Endometrium (tissue), 2 donors: Measurements from ENCODE around the gene ESPNL.

Source experiments
- FAIRE-seq: peaks from 2 replicates; lab custom pipeline; 2012; peaks lifted over from hg19 to GRCh38; lab: Jason Lieb, UNC
- donor health status: control.
- donor health status: control.

Gene ESPNL

DNA sequence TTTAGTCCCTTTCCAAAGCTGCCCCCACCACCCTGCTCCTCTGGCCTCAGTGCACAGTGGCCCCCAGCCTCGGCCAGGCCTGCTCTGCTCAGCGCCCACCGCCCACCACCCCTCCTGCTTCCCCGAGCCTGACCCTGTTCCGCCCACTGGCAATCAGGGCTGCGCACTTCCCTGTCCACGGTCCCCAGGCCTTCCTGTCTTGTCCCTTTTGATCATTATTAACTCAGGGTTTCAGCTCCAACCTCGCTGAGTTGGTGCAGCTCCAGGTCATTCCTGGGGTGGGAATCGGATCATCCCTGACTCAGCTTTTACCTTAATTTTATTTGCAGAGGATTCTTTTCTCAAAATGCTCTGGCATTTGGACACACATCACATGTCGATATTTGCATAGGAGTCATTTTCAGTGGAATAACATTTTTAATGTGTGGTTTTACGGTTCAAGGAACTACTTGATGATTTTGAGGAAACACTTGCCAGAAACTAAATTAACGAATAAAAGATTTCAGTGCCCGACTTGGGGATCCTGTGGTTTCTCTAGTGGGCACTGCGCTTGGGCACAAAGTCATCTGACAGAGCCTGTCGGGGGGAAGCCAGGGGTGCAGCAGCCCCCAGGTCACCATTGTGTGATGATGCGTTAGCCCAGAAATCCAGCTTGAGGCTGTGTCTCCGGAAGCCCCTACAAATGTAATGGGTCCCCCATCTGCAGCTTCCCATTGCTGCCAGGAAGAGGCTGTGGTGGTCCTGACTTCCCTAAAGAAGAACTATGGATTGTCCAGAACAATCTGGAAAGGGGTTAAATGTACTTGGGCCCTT, 1.0 kb upstream of the ESPNL start:
- no peak for FAIRE-seq

DNA sequence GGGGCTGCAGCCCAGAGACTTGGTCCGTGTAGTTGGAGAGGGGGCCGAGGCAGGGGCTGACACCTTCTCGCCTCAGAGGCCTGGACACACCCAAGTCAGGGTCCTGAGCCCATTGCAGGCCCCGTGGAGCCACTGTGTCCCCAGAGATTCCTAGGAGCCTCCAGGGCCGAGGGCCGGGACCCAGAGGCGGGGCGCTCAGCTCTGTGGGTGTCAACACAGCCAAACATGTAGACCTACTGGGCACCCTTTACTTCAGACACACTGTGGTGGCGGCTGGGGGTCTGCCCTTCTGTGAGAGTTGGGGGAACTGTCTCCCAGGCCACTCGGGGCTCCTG, 459 bp upstream of the ESPNL start:
- no peak for FAIRE-seq

DNA sequence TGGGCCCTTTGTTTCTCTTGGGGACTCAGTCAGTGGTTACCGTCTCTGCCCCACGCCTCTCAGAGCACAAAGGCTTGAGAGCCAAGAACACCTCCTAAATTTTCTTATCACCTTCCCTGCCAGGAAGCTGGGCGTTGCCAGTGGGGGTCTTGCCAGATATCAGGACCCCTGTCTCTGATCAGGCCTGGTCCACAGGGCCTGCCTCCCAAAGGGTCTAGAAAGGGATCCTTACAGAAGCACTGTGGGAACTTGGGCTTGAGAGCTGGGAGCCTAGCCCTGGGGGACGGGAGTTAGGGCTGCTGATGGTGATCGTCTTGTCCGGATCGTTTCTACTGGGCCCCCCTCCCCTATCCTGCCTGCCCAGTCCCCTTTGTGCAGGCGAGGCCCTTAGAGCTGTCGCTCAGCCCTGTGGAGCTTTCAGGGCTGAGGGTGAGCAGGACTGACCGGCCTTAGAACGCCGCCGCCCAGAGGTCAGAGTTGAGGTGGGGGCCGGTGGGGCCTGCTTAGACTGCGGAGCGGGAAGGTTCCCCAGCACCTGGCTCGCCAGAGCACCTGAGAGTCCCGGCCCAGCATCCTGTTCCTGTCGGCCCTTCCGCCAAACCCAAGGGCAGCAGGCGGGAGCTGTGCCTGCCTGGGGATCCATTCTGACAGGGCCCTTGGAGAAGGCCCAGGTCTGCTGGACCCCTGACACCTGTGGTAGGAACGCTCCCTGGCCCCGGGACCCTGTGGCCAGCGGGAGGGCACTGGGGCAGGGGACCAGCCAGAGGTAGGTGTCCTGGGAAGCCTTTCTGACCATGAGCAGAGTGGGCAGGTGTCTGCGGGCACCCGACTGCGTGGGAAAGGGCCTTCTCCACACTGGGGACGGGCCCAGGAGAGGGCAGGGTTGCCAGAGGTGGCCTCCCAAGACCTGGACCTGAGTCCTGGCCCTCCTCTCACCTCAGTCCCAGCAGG, 956 bp downstream of the ESPNL start:
- FAIRE-seq, result no peak

DNA sequence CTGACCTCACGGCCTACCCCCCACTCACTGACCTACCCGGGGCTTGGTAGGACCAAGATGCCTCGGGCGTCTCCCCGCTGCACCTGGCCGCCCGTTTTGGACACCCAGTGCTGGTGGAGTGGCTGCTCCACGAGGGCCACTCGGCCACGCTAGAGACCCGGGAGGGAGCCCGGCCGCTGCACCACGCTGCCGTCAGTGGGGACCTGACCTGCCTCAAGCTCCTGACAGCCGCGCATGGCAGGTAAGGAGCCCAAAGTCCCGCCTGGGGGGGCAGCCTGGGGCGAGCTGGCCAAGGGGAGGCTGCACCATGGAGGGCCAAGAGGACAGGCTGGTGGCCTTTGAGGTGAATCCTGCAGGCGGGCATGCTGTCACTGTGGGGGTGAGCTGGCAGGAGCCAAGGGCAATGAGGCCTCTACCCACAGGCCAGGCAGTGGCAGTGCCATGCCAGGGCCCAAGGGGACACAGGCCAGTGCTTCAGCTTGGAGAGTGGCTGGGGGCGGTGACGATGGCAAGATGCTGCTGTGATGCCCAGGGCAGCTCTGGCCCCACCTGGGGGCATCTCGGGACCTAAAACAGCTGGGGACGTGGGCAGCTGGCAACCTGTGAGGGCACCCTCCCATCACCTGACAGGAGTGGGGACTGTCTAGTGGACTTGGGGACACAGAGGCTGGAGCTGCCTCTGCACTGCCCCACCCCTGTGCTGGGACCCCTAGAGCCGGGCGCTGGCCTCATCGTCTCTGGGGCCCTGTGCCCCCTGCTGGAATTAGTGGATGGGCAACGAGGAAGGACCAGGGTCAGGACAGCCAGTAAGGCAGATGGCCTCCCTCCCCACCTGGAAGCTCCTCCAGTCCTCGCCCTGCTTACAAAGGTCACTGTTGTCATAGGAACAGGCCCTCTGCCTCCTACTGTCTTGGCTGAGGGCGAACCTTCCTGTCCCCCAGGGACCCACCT, 2.0 kb downstream of the ESPNL start:
- FAIRE-seq, result no peak

DNA sequence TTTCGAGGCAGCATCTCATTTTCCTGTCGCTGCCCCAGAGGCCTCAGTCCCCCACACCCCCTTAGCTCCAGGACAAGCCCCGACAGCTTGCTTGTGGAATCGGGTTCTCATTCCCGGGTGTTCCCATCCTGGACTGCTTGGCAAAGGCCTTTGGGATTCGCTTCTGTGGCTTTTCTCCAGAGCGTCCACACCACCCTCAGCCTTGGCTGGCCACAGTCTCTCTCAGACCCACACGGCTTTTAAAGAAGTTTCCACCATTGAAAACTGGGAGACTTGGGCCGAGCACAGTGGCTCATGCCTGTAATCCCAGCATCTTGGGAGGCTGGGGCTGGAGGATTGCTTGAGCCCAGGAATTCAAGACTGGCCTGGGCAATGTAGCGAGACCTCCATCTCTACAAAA, 2.7 kb downstream of the ESPNL start:
- no peak for FAIRE-seq

DNA sequence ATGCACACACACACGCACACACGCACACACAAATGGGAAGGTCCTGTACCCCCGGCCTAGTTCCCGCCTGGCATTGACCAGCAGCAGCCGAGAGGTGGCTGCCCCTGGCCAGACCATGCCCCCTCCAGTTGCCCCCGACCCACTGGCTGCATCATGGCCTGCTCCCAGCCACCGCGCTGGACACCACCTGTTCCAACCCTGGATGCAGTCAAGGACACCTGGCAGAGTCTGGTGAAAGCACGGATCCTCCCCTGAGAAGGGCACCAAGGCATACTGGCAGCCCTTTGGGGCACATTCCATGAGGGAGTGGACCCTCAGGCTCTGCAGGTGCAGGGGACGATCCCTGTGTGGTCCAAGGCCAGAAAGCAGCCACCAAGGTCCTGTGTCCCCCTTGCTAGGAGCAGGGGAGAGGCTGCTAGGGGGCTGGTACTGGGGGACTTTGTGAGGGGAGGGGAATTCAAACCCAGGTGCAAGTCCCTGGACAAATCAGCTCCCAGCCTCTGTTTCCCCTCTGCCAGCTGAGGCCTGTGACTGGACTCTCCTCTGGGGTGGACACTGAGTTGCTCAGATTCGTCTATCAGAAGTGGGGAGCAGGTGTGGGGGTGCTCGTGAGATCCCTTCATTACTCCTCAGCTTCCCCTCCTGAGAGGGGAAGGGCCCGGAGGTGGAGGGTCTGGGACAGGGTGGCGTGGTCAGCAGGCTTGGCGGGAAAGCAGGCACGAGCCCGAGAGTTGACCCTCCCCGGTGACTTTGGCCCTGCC, 3.5 kb downstream of the ESPNL start:
- FAIRE-seq, result no peak

DNA sequence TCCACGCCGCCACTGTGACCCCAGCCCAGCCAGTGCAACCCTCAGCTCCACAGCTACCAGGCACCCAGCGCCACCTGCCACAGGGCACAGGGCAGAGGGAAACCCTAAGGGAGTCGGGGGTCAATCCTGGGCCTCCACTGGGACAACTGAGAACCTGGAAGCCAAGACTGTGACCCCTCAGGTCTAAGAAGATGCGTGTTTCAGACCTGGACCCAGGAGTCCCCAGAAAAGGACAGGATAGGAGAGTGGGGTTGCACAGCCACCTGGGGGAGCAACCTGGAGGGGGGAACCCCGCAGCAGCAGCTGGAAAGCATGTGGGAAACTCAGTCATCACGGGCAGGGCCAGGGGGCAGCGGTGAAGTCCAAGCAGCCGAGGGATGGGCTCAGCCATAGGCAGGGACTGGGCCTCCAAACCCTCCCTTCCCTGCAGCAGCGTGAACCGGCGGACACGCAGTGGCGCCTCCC, 4.1 kb downstream of the ESPNL start:
- FAIRE-seq, result no peak

DNA sequence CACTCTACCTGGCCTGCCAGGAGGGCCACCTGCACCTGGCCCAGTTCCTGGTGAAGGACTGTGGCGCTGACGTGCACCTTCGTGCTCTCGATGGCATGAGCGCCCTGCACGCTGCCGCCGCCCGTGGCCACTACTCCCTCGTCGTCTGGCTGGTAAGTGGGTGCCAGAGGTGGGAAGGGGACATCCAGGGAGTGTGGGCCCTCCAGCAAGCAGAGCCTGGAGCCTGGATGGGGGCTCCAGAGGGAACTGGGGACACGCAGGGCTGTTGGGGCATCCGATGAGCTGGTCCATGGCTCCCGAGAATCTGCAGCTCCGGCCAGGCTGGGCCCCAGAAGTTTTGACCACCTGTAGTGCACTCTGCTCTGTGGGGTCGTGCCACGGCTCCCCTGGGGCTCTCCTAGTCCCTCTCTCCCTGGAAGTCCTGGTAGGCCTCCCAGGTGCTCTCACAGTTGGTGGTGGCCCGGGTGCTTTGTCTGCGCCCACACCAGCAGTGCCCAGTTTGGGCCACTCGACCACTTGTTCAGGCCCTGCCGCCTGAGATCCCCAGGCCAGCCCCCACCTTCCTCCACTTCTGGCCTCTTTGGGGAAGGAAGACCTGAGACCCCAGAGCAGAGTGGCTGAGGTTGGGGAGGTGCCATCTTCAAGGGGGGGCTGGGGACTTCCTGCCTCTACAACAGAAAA, 4.7 kb downstream of the ESPNL start:
- FAIRE-seq, result no peak

DNA sequence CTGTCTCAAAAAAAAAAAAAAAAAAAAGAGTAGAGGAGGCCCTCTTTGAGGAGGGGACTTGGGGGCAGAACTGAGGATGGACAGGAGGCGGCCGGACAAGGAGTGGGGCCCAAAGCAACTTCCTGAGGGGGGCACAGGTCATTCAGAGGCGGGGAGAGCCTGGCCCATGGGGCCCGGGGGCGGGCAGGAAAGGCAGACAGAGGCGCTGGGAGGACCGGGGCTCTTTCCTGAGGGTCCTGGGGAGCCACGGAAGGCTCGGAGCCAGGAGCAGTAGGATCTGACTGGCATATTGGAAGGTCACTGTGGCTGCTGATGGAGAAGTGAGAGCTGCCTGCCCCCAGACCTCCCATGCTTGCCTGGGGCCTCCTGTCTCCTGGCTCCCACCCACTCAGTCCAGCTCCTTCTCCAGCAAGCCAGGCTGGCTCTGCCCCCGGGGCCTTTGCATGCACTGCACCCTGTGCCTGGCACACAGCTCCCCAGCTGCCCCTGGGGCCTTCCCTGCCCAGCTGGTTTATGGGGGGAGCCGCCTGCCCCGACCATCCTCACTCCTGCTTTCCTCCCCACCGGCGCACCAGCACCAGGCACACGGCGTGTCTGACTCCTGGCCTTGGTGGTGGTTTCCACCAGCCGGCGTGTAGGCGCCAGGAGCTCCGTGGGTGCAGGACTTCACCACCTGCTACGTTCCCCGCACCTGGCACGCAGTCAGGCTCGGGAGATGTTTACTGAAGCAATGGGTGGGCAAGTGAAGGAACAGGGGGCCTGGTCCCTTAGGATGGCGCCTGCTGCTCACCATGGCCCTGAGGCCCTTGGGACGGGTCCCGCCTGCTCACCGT, 5.6 kb downstream of the ESPNL start:
- FAIRE-seq, result no peak

DNA sequence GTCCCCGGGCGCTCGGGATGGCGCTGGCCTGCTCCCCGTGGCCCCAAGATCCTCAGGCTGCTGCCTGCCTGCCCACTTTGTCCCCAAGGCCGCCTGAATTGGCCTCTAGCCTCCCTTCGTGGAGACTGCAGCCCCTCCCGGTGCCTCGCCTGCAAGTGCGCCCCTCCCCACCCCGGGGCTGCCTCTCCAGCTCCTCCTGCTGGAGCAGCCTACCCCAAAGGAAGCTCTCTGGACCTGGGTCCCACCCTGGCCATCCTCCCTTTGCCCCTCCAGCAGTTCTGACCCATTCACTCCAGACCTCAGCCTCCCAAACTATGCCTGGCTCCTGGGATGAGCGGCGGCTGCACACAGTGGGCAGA, 6.2 kb downstream of the ESPNL start:
- no peak for FAIRE-seq

DNA sequence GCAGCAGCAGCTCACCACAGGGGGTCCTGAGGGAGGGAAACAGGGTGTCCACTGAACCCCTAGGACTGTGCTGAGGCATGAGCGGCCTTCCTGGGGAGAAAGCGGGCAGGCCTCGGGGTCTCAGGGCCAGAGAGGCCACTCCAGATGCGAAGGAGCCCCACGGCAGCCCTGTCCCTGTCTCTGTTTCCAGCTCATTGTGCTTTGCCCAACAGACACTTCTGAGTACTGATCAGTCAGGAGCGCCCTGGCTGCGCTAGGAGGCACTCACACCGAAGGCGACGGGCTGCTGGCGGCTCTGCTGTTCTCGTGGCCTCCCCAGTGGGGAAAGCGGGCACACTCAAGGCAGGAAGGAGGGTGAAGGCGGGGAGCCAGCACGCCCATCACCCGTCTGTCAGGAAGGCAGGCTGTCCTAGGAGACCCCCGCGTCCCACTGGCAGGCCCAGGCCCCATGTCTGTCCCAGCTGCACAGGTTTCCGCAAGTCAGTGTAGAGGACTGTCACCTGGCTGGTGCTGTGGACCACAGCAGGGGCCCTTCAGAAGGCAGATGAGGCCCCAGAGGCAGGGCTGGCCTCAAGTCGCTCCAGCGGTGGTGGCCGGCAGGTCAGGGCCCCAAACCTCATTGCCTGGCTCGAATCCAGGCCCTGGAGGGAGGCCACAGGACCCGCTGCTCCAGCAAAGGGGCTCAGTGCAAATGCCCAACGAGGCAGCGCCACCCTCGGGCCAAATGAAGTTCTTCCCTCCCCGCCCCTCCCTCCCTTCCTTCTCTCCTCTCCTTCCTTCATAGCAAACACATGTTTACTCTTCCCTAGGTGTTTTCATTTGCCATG, 6.8 kb downstream of the ESPNL start:
- FAIRE-seq, result no peak

DNA sequence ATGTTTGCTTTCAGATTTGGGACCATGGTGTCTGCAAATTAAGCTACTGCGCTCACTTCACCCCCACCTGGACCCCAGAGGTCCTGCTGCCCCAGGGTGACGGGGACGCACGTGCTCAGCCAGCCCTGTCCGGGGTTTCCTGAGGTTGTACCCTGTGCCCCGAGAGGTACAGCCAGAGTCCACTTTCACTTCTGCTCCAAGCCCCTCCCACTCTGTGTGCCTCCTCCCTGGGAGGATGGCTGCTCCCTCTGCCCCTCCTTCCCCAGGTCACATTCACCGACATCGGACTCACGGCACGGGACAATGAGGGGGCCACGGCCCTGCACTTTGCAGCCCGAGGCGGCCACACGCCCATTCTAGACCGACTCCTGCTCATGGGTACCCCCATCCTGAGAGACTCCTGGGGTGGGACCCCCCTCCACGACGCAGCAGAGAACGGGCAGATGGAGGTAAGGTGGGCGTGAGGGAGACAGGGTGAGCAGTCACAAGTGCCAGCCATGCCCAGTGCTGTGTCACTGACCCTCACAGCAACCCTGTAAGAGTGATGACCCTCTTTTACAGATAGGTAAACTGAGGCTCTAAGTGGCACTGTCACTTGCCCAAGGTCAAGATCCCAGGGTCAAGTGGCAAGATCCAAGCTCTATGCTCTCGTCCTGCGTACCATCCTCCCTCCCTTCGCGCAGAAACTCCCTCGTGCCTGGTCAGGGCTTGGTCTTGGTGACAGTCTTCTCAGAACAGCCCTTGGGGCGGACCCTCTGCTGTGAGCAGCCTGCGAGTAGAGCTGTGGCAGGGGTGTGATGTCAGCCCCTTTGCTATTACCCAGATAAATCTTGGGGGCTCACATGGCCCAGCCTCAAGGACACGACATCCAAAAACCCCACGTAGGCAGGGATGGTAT, 7.6 kb downstream of the ESPNL start:
- FAIRE-seq, result no peak

DNA sequence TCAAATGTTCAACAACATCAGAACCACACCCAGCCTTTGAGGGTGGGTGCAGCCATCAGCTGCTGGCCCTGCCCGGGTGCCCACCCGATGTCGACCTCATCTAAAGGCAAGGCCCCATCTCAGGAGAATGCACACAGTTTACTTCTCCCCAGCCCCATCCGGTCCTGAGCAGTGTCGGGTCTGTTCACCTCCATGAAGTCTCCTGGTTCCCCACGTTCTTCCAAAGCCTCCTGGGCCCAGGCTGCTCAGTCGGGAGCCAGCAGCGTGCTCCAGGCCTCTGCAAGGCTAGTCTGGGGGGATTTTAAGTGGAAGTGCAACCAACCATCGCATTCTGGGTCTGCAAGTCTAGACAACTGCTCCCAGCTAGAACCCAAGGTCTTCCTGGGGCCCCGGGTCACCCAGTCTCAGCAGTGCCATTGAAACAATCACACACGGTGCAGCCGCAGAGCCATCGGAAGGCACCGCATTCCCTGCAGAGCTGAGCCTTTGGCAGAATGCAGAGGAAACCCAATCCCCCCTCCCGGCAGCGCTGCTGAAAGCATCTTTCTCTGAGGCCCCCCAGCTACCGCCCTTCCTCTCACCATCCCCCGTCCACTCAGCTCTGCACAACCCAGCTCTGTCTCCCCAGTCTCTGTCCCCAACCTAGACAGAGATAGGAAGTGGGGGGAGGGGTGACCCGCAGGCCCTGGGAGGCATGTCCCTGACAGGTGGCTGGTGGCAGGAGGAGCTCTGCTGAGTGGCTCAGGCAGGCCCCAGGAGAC, 8.5 kb downstream of the ESPNL start:
- no peak for FAIRE-seq

DNA sequence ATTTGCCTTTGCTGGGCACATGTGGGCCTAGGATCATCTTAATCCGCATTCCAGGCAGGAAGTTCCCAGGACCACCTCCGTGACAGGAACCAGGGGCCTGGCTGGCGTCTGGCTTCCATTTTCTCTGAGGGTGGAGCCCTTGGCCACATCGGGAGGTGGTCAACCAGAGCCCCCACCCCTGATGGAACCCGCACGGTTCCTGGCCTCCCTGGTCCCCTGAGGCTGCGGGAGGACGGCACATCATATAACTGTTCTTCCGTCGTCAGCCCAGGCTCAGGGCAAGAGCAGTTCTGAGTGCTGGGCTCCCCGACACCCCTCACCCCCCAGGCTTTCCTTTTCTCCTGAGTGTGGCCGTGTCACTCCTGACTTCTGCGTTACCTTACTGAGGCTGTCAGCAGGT, 13.5 kb downstream of the ESPNL start:
- FAIRE-seq, result no peak

DNA sequence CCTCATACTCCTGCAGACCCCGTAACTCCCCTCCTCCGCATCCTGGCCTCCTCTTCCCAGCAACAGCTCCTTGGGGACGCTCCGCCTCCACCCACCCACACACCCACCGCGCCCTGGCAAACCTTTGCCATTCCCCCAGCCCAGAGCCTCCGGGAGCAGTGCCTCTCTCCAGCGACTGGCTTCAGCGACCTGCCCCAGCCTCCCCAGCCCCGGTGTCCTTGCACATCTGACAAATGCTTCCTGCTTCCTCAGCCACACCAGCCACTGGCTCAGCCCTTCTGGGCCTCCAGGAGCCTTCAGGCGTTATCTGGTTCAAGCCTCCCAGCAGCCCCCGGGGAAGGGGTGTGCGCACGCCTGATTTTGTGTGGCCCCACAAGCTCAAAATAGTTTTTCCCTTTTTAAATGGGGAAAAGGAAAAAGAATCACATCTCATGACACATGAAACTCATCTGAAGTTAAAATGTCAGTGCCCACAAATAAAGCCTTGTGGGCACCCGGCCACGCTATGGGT, 14.2 kb downstream of the ESPNL start:
- FAIRE-seq, result no peak

DNA sequence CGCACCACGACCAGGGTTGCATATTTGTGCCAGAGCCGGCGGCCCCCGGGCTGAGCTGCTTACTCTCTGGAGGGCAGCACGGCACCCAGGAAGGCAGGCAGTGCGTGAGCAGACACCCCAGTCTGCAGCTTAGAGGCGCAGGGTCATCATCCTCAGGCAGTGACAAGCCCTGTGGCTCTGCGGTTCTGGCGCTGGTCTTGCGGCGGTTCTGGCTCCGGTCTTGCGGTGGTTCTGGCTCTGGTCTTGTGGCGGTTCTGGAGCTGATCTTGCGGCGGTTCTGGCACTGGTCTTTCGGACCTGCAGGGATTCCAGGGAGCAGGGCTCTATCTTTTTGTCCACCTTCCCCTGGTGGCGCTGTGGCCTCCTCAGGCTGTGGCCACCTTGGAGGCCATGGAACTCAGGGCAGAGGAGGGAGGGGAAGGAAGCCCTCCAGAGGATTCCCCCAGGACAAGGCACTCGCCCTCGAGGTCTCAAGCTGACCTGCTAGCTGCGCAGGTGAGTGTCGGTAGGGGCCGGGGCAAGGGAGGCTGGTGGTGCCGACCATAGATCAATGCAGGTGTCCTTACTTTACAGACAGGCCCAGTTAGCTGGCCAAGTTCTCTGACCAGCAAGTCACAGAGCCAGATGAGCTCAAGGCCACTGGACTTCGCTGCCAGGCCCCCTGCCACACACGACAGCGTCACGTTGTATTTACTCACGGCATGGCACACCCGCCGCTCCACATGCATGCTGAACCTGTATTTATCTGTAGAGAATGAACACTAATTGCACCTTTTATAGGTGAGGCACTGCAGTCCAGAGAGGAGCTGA, 14.9 kb downstream of the ESPNL start:
- FAIRE-seq, result no peak
